Skeletal muscle cell (primary cell): ENCODE results near the gene PLA2G12B.

ENCODE experiments used
- DNase-seq: peaks from one replicate; pipeline ENCODE4 v3.0.0-alpha.2; 2010; ENCODE audit warnings: low read depth
- H3K4me3 ChIP-seq: 2 replicates; pipeline ENCODE4 v1.5.1; 2011; ENCODE audit warnings: low read depth, mild to moderate bottlenecking, control low read depth, low read length, moderate library complexity

PLA2G12B gene

DNA sequence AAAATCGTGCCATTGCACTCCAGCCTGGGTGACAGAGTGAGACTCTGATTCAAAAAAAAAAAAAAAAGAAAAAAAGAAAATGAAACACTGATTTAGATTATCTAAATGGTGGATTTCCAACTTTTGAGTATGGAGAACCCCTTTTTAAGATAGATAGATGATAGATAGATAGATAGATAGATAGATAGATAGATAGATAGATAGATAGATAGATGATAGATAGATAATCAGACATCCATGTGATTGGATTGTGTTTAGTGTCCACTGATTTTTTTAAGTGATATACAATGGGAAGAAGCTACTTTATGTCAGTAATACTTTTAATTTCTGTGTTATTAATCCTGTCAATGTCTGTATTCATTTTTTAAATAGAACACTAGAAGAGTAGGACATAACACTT, 55.1 kb downstream of the PLA2G12B start:
- no peak overlapping the region for H3K4me3 ChIP-seq
- DNase-seq = no peak

- no peak for DNase-seq
- no peak overlapping the region for H3K4me3 ChIP-seq
Observed at GRCh38 chr10:72898616-72899015, 56.0 kb downstream of the PLA2G12B start.

DNA sequence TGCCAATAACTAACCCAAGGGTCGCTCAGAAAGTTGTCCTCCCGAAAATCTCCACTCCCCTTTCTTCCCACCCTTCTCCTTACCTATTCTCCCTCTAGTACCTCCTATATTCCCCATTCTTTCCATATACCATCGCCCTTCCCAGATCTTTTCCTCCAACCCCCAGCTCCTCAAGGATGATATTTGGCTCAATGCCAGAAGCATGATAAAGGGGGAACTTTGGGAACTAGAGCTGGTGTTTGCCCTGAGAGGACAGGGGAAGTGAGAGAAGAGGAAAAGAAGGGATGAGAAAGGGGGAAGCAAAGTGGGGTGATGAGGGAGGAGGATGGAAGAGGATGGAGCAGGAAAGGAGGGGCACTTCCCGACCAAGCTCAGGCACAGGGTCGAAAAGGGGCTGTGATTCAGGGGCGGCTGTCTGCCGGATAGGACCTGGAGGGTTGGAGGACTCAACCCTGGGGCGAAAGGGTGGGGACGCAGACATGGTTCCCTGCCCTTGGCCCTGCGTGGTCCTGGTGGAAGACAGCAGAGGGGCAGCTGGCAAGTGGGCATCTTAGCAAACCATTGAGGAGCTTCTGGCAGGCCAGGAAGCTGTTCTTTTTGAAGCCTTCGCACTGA, 59.3 kb downstream of the PLA2G12B start:
- no peak for DNase-seq
- no peak overlapping the region for H3K4me3 ChIP-seq

DNA sequence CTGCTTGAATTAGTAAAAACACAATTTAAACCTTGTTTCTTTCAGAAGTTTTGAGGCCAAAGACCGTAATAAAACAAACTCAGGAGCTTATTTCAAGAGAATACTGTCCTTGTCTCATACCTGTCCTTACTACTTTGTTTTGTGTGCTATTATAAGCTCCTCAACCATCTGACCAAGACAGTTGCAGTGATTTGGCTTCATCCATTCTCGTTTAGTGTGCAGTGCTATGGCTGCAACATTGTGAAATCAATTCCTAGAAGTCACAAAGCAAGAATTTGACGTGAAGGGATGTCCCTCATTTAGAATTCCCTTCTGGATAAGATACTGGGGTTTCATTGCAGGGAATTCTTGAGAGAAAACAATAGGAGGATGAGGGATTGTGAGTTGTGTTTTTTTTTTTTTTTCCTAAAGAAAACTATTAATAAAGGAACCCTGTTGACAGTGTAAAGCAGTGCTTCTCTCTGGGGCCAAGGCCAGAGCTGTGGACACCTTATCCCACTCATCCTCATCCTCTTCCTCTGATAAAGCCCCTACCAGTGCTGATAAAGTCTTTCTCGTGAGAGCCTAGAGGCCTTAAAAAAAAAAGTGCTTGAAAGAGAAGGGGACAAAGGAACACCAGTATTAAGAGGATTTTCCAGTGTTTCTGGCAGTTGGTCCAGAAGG, 61.3 kb downstream of the PLA2G12B start, which contains the start of gene OIT3:
Gene OIT3 (plus strand): TSS at position 604 of the 663 bp plus-strand sequence. CDS start 60 bp downstream, outside the sequence.
- DNase-seq = no peak
- H3K4me3 ChIP-seq = no peak within 1 kb of the TSS

GRCh38 chr10:72890086-72890485, 64.5 kb downstream of the PLA2G12B start:
- no peak for DNase-seq
- H3K4me3 ChIP-seq = no peak overlapping the region

DNA sequence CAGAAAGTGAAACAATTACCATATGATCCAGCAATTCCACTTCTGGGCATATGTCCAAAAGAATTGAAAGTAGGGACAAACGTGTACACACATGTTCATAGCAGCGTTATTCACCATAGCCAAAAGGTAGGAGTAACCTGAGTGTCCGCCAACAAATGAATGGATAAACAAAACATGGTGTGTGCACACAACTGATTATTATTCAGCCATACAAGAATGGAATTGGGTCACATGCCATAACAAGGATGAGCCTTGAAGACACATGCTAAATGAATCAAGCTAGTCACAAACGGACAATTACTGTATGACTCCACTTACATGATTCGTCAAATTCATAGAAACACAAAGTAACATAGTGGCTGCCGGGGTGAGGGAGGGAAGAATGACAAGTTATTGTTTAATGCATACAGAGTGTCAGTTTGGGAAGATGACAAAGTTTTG, 65.2 kb downstream of the PLA2G12B start:
- H3K4me3 ChIP-seq = no peak overlapping the region
- peak; percentile 25 for DNase-seq

DNA sequence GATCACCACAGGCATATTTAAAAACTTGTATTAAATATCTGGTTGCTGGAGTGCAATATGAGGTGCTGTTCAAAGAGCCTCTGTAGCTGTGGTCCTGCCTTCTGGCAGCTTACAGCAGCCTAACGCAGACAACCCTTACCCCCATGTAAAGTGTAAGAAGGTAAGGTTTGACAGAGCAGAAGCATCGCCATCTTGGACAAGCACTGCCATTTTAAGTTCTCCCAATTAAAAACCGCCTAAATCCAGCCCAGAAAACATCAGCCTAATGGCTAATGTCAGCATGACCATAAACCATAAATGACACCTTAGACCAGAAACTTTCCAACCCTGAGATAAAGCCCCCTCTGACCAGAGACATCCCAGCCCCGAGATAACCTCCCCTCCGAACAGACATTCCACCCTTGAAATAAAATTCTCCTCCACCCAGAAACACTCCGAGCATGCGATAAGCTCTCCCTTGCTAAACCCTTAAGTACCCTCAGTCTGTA, 66.4 kb downstream of the PLA2G12B start:
- DNase-seq = no peak
- no peak overlapping the region for H3K4me3 ChIP-seq

DNA sequence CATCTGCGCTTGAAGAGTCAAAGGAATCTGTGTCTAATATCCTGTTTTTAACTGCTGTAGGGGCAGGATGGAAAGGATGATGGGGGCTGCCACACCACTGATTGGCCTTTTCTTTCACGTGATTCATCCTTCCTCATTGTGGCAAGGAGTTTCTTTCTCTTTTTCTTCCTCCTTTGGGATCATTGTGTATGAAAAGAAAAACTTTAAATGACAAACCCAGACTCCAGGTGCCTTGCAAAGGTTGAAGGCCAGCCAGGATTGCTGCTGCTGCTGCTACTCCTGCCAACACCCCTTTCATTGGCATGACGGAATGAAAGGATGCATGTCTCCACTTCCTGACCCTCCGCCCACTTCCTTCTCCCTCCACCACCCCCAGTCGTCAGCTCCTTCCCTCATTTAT, 67.6 kb downstream of the PLA2G12B start:
- H3K4me3 ChIP-seq = no peak overlapping the region
- DNase-seq = no peak

- DNase-seq = no peak
Observed at GRCh38 chr10:72886621-72887020, 68.0 kb downstream of the PLA2G12B start.

DNA sequence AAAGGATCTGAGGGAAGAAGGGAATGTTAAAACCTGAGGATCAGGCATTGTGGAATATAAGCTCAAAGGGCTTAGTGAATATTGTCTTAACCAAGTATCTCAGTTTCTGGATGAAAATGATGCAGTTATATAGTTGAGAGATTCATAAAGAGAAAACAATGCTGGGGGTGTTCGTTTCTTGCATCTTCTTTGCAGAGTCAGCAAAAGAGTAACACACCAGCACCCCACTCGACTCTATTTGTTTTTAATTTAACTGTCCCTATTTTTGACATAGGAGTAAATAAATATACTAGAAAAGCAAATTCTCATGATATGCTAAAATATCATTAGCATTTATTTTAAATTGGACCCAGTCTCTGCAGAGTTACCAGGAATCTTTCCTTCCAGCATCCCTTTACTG, 68.7 kb downstream of the PLA2G12B start:
- H3K4me3 ChIP-seq = no peak overlapping the region

More at GRCh38 chr10:72886621-72887020, 68.0 kb downstream of the PLA2G12B start:
- no peak overlapping the region for H3K4me3 ChIP-seq

More for the DNA sequence above, 68.7 kb downstream of the PLA2G12B start:
- DNase-seq = no peak
